Stimulated activated CD8-positive, alpha-beta memory T cell treated with anti-CD3 and anti-CD28 coated beads, Interleukin-4, amount 100 ng/mL, for 48 hours (primary cell): Measurements from ENCODE around the gene REELD1.

Source experiments
- DNase-seq: peaks from one replicate; pipeline ENCODE4 v3.0.0-alpha.2; 2020

REELD1 gene

GRCh38 chr4:146214238-146214637 is at the start of gene REELD1:
Gene REELD1 (plus strand): TSS chr4:146214538. CDS start chr4:146216953, 2,415 bp downstream.
- DNase-seq, result no peak

GRCh38 chr4:146165221-146165620 is 49.1 kb upstream of the REELD1 start:
- DNase-seq, result no peak

- no peak for DNase-seq
Measured at GRCh38 chr4:146165840-146166239, 48.5 kb upstream of the REELD1 start.

- DNase-seq, result no peak
Measured at GRCh38 chr4:146170149-146170548, 44.2 kb upstream of the REELD1 start.

GRCh38 chr4:146175541-146176453 is 38.5 kb upstream of the REELD1 start, which contains the start of gene LSM6:
Gene LSM6 (plus strand): TSS chr4:146175718. CDS start chr4:146182922, 7,204 bp downstream.
- peak; percentile 85 for DNase-seq

- DNase-seq, result no peak
Measured at GRCh38 chr4:146176891-146177290, 37.4 kb upstream of the REELD1 start.

GRCh38 chr4:146178126-146178525 is 36.2 kb upstream of the REELD1 start:
- no peak for DNase-seq

GRCh38 chr4:146179784-146180370 is 34.5 kb upstream of the REELD1 start:
- no peak for DNase-seq

- DNase-seq, result no peak
Measured at GRCh38 chr4:146182443-146182842, 31.9 kb upstream of the REELD1 start.

- no peak for DNase-seq
Measured at GRCh38 chr4:146183209-146183608, 31.1 kb upstream of the REELD1 start.

GRCh38 chr4:146186041-146186440 is 28.3 kb upstream of the REELD1 start:
- DNase-seq, result no peak

GRCh38 chr4:146186596-146186995 is 27.7 kb upstream of the REELD1 start:
- DNase-seq, result no peak

GRCh38 chr4:146190456-146190855 is 23.9 kb upstream of the REELD1 start:
- no peak for DNase-seq

GRCh38 chr4:146191766-146192458 is 22.4 kb upstream of the REELD1 start:
- no peak for DNase-seq

- DNase-seq, result no peak
Measured at GRCh38 chr4:146193628-146194027, 20.7 kb upstream of the REELD1 start.

GRCh38 chr4:146194212-146194611 is 20.1 kb upstream of the REELD1 start:
- DNase-seq, result no peak

- no peak for DNase-seq
Measured at GRCh38 chr4:146202665-146203064, 11.7 kb upstream of the REELD1 start.

- DNase-seq, result no peak
Measured at GRCh38 chr4:146207410-146207809, 6.9 kb upstream of the REELD1 start.

GRCh38 chr4:146210890-146211289 is 3.4 kb upstream of the REELD1 start:
- DNase-seq, result no peak

GRCh38 chr4:146211440-146211839 is 2.9 kb upstream of the REELD1 start:
- no peak for DNase-seq

- DNase-seq, result no peak
Measured at GRCh38 chr4:146212781-146213180, 1.6 kb upstream of the REELD1 start.

- no peak for DNase-seq
Measured at GRCh38 chr4:146222313-146222712, 8.0 kb downstream of the REELD1 start.

GRCh38 chr4:146224326-146224966 is 10.1 kb downstream of the REELD1 start:
- DNase-seq, result no peak
